GM21529 (cell line): Measurements from ENCODE around the gene ADAMTS3.

Experiments used
- ATAC-seq: cut with Tn5 transposase; IDR thresholded peaks from one replicate; pipeline ENCODE4 v1.9.1; 2021; ENCODE audit not compliant: unreplicated experiment

The ADAMTS3 gene

GRCh38 chr4:72418458-72418857, 150.6 kb downstream of the ADAMTS3 start:
- no peak for ATAC-seq

GRCh38 chr4:72410158-72410557, 158.9 kb downstream of the ADAMTS3 start:
- no peak for ATAC-seq

- no peak for ATAC-seq
Observed at GRCh38 chr4:72408568-72408967, 160.5 kb downstream of the ADAMTS3 start.

- no peak for ATAC-seq
Observed at GRCh38 chr4:72405417-72405816, 163.6 kb downstream of the ADAMTS3 start.

- ATAC-seq: no peak
Observed at GRCh38 chr4:72397314-72397713, 171.7 kb downstream of the ADAMTS3 start.

GRCh38 chr4:72394012-72394663, 174.9 kb downstream of the ADAMTS3 start:
- no peak for ATAC-seq

- ATAC-seq: no peak
Observed at GRCh38 chr4:72391281-72391680, 177.7 kb downstream of the ADAMTS3 start.

- ATAC-seq: no peak
Observed at GRCh38 chr4:72390409-72390808, 178.6 kb downstream of the ADAMTS3 start.

- no peak for ATAC-seq
Observed at GRCh38 chr4:72388521-72388920, 180.5 kb downstream of the ADAMTS3 start.

- no peak for ATAC-seq
Observed at GRCh38 chr4:72387959-72388358, 181.1 kb downstream of the ADAMTS3 start.

GRCh38 chr4:72383439-72383838, 185.6 kb downstream of the ADAMTS3 start:
- ATAC-seq: no peak

- no peak for ATAC-seq
Observed at GRCh38 chr4:72378901-72379300, 190.1 kb downstream of the ADAMTS3 start.

GRCh38 chr4:72377491-72378194, 191.4 kb downstream of the ADAMTS3 start:
- ATAC-seq: no peak

GRCh38 chr4:72376901-72377300, 192.1 kb downstream of the ADAMTS3 start:
- no peak for ATAC-seq

GRCh38 chr4:72375073-72375736, 193.8 kb downstream of the ADAMTS3 start:
- ATAC-seq: no peak

GRCh38 chr4:72374159-72374558, 194.9 kb downstream of the ADAMTS3 start:
- no peak for ATAC-seq

GRCh38 chr4:72366601-72367000, 202.4 kb downstream of the ADAMTS3 start:
- ATAC-seq: no peak

GRCh38 chr4:72365981-72366380, 203.0 kb downstream of the ADAMTS3 start:
- ATAC-seq: no peak

GRCh38 chr4:72365016-72365415, 204.0 kb downstream of the ADAMTS3 start:
- no peak for ATAC-seq

- no peak for ATAC-seq
Observed at GRCh38 chr4:72360075-72360474, 208.9 kb downstream of the ADAMTS3 start.

- ATAC-seq: no peak
Observed at GRCh38 chr4:72358483-72358882, 210.5 kb downstream of the ADAMTS3 start.

GRCh38 chr4:72357908-72358307, 211.1 kb downstream of the ADAMTS3 start:
- ATAC-seq: no peak
